SHP77 (cell line): ENCODE results near the gene ZNF717.
"Not testable (repeated sequence)": the region's sequence is repeated elsewhere in the genome, so short reads cannot be mapped to it uniquely, and the experiment has no call there.

ENCODE experiments used
- DNase-seq, 2 experiments: peaks; one replicate each; lab custom pipeline; 2025; lab: John Stamatoyannopoulos, UW

The ZNF717 gene

DNA sequence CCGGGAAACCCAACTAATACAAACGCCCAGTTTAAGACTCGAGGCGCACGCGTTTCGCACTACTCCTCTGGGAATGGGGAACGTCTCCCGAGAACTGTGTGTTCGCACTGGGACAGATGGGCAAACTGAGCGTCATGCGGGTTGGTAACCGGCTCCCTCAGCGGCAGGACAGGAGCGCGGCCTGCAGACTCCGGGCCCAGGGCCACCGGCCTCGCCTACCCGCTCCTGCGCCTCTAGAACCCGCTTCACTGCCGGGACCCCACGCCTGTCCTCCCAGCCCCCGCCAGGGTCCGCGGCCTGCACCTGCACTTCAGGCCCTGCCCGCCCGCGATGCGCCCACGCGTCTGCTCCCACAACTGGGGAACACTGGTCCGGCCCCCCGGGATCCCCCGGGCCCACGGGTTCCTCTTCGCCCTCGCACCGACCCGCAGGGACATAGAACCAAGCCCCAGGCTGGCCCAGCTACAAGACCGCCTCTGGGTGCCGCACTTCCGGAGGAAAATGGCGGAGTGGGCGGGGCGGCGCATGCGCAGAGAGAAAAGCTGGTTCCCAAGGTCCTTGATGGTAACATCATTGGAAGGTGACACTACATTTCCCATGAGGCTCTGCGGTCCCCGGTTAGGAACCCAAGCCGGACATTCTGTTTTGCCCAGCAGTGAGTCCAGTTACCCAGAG is at the start of gene ZNF717:
Gene ZNF717 (minus strand): TSS at position 469 of the 675 bp plus-strand sequence. CDS start 2,187 bp downstream, outside the sequence.
- DNase-seq, result peak; percentile 79 to 87

DNA sequence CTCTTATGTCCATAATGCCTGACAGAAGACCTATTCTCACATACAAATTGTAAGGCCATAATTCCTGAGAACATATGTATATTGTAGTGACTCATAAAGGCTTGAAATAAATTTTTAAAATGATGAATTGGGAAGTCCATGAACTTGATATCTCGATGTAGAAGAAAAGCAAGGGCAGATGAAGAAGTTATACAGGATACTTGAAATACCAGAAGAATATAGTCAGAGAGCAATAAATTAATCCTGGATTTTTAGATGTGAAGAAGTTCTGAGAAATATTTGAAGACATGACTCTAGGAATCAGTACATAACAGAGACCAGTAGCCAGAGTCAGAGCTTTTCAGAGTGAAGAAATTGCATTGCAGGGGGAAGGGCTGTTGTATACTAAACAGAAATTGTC is 45.7 kb upstream of the ZNF717 start:
- DNase-seq, result not testable (repeated sequence)

DNA sequence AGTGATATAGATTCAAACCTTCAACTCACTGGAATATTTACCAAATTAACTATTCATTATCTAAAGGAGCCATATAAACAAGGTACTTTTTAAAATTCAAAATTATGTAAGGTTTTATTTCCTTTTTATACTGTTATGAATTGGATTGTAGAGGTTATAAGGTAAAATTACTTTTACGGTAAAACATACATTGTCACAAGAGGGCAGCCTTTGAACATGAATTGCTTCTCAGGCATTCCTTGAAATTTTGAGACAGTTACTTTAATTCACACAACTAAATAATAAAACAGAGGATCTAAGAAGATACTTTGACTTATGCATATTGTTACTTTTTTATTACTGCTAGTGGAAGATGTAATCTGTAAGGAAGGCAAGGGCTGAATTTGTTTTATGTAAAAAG is 32.7 kb upstream of the ZNF717 start:
- not testable (repeated sequence) for DNase-seq

DNA sequence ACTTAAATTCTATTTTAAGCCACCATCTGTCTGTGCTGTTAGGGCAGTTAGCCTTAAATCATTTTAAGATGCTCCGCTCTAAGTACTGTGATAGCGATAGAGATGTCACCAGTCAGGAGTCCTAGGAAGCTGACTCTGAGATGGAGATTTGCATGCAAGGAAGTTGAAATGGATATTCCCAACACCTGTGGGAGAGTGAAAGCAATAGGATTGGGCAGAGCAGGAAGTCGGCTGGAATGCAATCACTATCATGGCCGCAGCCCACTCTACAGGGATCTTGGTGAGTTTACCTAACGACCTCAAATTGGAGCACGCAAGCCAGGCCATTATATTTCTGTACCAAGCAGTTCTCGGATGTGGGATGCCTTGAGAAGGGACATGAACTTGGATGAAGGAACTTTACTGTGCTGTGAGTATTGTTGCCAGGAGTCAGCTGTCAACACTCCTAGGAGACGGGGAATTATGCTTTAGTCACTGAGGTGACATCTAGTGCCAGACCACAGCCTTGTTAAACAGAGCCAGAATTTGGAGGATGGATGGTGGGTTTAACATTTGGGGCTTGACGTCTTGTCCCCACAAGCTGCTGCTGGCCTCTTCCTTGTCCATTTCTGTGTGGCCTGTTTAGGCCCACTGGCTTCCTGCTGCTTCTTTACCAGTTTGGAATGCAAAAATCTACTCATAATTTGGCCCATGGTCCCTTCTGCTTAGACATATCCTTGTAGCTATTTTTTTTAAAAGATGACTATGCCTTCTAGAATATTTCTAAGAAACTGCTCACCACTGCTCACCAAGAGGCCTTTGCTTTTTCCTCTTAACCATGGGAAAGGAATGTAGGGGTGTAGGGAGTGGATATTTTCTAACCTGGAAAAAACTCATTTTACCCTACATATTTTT is 31.2 kb upstream of the ZNF717 start:
- DNase-seq, result not testable (repeated sequence)

DNA sequence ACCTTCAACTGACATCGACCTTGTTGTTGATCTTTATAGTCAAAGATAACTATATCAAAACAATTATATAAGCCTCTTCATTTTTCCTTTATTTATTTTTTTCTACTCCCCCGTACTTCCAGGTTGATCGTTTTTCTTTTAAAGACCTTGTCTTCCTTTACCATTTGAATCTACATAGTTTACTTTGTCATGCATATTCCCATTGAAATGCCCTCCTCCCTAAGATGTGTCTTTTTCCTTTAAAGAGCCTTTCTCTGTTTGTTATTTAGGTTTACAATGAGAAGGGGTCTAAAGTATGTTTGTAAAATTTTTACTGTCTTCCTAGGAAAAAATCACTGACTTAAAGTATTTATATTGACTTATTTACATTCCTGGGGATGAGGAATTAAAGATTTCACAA is 29.4 kb upstream of the ZNF717 start:
- DNase-seq, result no peak

DNA sequence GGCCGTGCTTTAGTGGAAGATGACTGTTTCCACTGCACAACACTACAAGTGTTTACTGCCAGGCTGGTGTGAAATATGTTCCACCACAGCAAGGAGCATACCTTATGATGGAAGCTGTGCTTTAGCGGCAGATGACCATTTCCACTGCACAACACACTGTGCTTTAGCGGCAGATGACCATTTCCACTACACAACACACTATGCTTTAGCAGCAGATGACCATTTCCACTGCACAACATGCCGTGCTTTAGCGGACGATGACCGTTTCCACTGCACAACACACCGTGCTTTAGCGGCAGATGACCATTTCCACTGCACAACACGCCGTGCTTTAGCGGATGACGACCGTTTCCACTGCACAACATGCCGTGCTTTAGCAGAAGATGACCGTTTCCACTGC is 2.8 kb downstream of the ZNF717 start:
- no peak for DNase-seq

DNA sequence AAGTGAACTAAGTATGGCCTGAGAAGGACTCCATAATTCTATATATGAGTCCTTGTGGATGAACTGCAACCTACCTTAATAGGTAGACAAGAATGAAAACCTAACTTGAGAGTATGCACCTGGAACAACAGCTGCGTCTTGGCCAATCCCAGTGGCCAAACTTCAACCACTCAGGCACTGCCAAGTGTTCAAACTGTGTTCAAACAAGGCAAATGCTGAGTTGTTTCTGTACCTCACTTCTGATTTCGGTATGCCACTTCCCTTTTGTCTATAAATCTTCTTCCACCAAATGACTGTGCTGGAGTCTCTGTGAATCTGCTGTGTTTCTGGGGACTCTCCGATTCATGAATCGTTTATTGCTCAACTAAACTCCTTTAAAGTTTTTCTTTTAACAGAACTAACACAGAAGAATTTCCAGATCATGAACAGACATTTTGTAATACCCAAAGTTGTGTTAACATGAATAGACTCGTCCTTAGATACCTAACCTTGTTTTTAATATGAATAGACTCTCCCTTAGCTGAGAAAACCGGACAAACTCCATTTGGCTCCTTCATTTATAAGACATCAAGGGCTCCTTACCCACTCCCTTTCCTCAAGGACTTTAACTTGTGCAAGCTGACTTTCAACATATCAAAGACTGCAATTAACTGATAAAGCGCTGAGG is 4.1 kb downstream of the ZNF717 start:
- DNase-seq, result no peak

DNA sequence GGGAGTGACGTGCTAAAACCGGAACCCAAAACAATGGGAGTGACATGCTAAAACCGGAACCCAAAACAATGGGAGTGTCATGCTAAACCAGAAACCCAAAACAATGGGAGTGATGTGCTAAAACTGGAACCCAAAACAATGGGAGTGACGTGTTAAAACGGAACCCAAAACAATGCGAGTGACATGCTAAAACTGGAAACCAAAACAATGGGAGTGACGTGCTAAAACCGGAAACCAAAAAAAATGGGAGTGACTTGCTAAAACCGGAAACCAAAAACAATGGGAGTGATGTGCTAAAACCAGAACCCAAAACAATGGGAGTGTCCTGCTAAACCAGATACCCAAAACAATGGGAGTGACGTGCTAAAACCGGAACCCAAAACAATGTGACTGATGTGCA is 7.6 kb downstream of the ZNF717 start:
- DNase-seq, result not testable (repeated sequence)

DNA sequence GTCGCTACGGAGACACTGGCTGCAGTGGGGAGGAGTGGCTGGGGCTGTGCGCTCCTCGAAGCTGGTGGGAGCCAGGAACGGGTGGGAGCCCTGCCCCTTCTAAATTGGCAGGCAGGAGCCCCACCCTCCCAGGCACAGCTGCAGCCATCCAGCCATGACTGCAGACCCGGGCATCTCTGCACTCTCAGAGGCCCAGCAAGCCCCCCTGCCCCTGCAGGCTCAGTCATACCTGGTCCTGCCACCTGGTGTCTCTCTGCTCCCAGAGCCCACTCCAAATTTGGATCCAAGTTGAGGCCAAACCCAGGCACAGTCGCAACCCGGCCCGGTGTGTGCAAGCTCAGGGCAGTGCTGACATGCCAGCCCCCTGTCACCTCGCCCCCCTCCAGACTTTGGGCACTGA is 13.7 kb downstream of the ZNF717 start:
- not testable (repeated sequence) for DNase-seq

DNA sequence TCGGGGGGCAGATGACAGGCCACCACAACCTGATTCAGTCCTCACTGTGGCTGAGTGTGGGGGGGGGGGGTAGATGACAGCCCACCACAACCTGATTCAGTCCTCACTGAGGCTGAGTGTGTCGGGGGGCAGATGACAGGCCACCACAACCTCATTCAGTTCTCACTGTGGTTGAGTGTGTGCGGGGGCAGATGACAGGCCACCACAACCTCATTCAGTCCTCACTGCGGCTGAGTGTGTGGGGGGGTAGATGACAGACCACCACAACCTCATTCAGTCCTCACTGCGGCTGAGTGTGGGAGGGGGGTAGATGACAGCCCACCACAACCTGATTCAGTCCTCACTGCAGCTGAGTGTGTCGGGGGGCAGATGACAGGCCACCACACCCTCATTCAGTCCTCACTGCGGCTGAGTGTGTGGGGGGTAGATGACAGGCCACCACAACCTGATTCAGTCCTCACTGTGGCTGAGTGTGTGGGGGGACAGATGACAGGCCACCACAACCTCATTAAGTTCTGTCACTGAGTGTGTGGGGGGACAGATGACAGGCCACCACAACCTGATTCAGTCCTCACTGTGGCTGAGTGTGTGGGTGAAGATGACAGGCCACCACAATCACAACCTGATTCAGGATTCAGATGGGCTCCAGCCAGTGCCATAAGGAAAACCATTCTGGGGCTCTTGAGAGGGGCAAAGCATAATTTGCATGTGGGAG is 16.9 kb downstream of the ZNF717 start:
- no peak for DNase-seq

DNA sequence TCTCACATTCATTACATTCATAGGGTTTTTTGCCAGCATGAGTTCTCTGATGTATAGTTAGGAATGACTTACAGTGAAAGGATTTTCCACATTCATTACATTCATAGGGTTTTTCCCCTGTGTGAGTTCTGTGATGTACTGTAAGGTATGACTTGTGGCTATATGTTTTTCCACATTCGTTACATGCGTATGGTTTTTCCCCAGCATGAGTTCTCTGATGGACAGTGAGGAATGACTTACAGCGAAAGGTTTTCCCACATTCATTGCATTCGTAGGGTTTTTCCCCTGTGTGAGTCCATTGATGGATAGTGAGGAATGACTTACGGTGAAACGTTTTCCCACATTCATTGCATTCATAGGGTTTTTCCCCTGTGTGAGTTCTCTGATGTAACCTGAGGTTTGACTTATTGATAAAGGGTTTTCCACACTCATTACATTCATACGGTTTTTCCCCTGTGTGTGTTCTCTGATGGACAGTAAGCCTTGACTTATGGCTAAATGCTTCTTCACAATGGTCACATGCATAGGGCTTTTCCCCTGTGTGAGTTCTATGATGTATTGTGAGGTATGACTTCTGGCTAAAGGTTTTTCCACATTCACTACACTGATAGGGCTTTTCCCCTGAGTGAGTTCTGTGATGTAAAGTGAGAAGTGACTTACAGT is 47.4 kb downstream of the ZNF717 start:
- DNase-seq, result no peak

DNA sequence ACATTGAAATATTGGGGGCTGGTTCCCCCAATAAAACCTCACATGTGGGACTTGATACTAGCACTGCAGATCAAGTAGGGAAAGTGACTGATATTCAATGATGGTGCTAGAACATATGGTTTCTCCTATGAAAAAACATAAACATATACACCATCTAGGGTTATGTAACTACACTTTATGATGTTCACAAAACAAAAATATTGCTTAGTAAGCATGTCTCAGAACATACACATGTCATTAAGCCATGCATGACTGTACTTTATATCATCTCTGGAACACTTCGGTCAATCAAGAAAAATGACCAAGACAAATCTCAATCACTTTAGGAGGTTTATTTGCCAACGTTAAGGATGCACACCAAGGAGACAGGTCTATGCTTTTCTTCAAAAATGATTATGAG is 57.4 kb downstream of the ZNF717 start:
- DNase-seq, result no peak

DNA sequence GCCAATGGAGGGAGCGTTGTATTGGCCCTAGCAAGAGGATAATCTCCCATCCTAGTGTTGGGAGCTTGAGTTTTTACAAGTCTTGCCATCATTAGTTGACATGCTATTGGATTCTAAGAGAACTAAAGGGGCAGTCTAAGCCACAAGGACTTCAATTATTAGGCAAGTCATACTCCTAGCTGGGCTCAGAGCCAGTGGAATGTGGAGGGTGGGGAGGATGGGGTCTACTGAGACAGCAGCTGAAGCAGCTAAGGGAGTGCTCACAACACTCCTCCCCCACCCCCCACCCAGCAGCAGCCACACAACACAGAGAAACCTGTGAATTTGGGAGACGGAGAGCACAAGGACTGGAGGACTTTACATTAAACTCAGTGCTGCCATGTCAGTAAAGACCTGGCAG is 93.3 kb downstream of the ZNF717 start:
- DNase-seq, result no peak

DNA sequence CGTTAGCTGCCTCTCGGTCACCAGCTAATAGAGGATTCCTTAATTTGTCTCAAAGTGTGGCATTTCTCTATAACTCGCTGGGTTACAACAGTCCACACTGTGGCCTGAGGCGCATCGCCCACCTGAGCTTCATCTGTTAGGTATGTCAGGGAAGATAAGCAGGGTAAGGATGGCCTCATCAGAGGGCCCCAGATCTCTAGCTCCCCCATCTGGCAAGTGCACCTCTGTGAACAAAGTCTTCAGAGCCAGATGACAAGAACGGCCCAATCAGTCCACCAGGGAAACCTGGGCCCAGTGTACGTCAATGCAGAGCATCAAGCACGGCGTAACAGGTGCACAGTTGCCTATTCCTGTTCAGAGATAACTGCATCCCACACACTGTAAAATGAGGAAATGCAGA is 98.0 kb downstream of the ZNF717 start:
- DNase-seq, result no peak
